SK-N-SH treated with all-trans-retinoic acid at 6 μM for 48 hours (cell line): ENCODE data around the gene SLC16A10.

Experiments used
- ARNTL ChIP-seq: fragments of 450-650 bp; formaldehyde crosslinking; IDR thresholded peaks from 2 replicates; pipeline ENCODE4 v1.5.0; 2020; ENCODE audit warnings: low read depth, mild to moderate bottlenecking, moderate library complexity, borderline replicate concordance
- ESRRG ChIP-seq: fragments of 250-450 bp; sonication (Bioruptor Pico); IDR thresholded peaks from 2 replicates; pipeline ENCODE4 v1.6.1; 2021; ENCODE audit warnings: mild to moderate bottlenecking
- ISL1 ChIP-seq: fragments of 250-450 bp; sonication (Bioruptor Pico); IDR thresholded peaks from 2 replicates; pipeline ENCODE4 v2.1.2; 2022; ENCODE audit warnings: mild to moderate bottlenecking, moderate library complexity
- PPARA ChIP-seq: fragments of 250-450 bp; sonication (Bioruptor Pico); IDR thresholded peaks from 2 replicates; pipeline ENCODE4 v1.5.0; 2020; ENCODE audit warnings: mild to moderate bottlenecking, borderline replicate concordance
- SNAI2 ChIP-seq: fragments of 250-450 bp; sonication (Bioruptor Pico); IDR thresholded peaks from 2 replicates; pipeline ENCODE4 v1.5.0; 2020; ENCODE audit warnings: mild to moderate bottlenecking, moderate library complexity
- TCF4 ChIP-seq: fragments of 250-450 bp; sonication (Bioruptor Pico); IDR thresholded peaks from 2 replicates; pipeline ENCODE4 v1.8.0; 2021; ENCODE audit warnings: mild to moderate bottlenecking, moderate library complexity, borderline replicate concordance
- TOX ChIP-seq: fragments of 250-450 bp; sonication (Bioruptor Pico); IDR thresholded peaks from 2 replicates; pipeline ENCODE4 v1.8.0; 2021; ENCODE audit warnings: mild to moderate bottlenecking, moderate library complexity, borderline replicate concordance
- ZC3H10 ChIP-seq: fragments of 250-450 bp; sonication (Bioruptor Pico); IDR thresholded peaks from 2 replicates; pipeline ENCODE4 v1.5.1; 2021; ENCODE audit warnings: mild to moderate bottlenecking, moderate library complexity
- ZFP3 ChIP-seq: fragments of 250-450 bp; sonication (Bioruptor Pico); IDR thresholded peaks from 2 replicates; pipeline ENCODE4 v1.5.0; 2020; ENCODE audit warnings: mild to moderate bottlenecking, moderate library complexity
- ZFP30 ChIP-seq: fragments of 450-650 bp; formaldehyde crosslinking; IDR thresholded peaks from 2 replicates; pipeline ENCODE4 v1.5.0; 2022; ENCODE audit warnings: mild to moderate bottlenecking, moderate library complexity
- ZNF8 ChIP-seq: fragments of 450-650 bp; formaldehyde crosslinking; IDR thresholded peaks from 2 replicates; pipeline ENCODE4 v1.5.0; 2020; ENCODE audit warnings: mild to moderate bottlenecking, moderate library complexity
- TF ChIP-seq, protein P1 (sequence below): fragments of 250-450 bp; sonication (Bioruptor Pico); IDR thresholded peaks from 2 replicates; pipeline ENCODE4 v1.5.1; 2020; ENCODE audit warnings: low read depth, mild to moderate bottlenecking, moderate library complexity
- TF ChIP-seq, protein P2 (sequence below): fragments of 250-450 bp; sonication (Bioruptor Pico); IDR thresholded peaks from 2 replicates; pipeline ENCODE4 v1.8.0; 2021; ENCODE audit warnings: low read depth, mild to moderate bottlenecking, moderate library complexity, borderline replicate concordance
- TF ChIP-seq, protein P3 (sequence below): fragments of 250-450 bp; sonication (Bioruptor Pico); IDR thresholded peaks from 2 replicates; pipeline ENCODE4 v1.8.0; 2020; ENCODE audit warnings: mild to moderate bottlenecking, moderate library complexity, borderline replicate concordance

DNA sequence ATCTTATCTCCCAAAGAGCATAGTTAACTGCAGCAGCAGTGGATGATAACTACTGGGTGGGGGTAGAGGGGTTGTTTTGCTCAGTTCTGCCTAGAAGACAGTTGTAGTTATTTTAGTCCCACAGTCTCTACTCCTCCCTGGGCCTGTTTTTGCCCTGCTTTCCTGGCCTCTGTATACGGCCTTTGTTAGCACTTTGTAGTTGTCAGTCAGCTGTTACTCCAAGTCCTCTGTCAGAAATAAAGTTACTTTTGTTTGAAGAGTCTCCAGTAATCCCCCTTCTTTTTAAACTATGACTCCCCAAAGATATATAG is 113.9 kb downstream of the SLC16A10 start:
- TF ChIP-seq ISL1 (CRISPR knock-in tag) (no peak), ZC3H10 (CRISPR knock-in tag) (no peak), ARNTL (no peak), PPARA (no peak), TOX (CRISPR knock-in tag) (no peak), ZFP30 (CRISPR knock-in tag) (no peak), TCF4 (CRISPR knock-in tag) (no peak), ZFP3 (CRISPR knock-in tag) (no peak), SNAI2 (CRISPR knock-in tag) (no peak), ZNF8 (CRISPR knock-in tag) (no peak), ESRRG (CRISPR knock-in tag) (no peak)
- TF ChIP-seq, protein P1, sequence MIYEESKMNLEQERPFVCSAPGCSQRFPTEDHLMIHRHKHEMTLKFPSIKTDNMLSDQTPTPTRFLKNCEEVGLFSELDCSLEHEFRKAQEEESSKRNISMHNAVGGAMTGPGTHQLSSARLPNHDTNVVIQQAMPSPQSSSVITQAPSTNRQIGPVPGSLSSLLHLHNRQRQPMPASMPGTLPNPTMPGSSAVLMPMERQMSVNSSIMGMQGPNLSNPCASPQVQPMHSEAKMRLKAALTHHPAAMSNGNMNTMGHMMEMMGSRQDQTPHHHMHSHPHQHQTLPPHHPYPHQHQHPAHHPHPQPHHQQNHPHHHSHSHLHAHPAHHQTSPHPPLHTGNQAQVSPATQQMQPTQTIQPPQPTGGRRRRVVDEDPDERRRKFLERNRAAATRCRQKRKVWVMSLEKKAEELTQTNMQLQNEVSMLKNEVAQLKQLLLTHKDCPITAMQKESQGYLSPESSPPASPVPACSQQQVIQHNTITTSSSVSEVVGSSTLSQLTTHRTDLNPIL: no peak
- TF ChIP-seq, protein P2, sequence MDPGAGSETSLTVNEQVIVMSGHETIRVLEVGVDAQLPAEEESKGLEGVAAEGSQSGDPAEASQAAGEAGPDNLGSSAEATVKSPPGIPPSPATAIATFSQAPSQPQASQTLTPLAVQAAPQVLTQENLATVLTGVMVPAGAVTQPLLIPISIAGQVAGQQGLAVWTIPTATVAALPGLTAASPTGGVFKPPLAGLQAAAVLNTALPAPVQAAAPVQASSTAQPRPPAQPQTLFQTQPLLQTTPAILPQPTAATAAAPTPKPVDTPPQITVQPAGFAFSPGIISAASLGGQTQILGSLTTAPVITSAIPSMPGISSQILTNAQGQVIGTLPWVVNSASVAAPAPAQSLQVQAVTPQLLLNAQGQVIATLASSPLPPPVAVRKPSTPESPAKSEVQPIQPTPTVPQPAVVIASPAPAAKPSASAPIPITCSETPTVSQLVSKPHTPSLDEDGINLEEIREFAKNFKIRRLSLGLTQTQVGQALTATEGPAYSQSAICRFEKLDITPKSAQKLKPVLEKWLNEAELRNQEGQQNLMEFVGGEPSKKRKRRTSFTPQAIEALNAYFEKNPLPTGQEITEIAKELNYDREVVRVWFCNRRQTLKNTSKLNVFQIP (CRISPR knock-in tag): no peak
- TF ChIP-seq, protein P3, sequence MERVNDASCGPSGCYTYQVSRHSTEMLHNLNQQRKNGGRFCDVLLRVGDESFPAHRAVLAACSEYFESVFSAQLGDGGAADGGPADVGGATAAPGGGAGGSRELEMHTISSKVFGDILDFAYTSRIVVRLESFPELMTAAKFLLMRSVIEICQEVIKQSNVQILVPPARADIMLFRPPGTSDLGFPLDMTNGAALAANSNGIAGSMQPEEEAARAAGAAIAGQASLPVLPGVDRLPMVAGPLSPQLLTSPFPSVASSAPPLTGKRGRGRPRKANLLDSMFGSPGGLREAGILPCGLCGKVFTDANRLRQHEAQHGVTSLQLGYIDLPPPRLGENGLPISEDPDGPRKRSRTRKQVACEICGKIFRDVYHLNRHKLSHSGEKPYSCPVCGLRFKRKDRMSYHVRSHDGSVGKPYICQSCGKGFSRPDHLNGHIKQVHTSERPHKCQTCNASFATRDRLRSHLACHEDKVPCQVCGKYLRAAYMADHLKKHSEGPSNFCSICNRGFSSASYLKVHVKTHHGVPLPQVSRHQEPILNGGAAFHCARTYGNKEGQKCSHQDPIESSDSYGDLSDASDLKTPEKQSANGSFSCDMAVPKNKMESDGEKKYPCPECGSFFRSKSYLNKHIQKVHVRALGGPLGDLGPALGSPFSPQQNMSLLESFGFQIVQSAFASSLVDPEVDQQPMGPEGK (CRISPR knock-in tag): no peak
